Ishikawa (cell line): ENCODE data around the gene PROM1.

Experiments
- CREB1 ChIP-seq: IDR thresholded peaks from 2 replicates; pipeline ENCODE4 v1.6.1; 2012; ENCODE audit warnings: low read depth
- EGR1 ChIP-seq: IDR thresholded peaks from 2 replicates; pipeline ENCODE4 v1.6.1; 2012
- EP300 ChIP-seq: IDR thresholded peaks from 2 replicates; pipeline ENCODE4 v1.6.1; 2012; ENCODE audit warnings: borderline replicate concordance
- FOXM1 ChIP-seq: IDR thresholded peaks from 2 replicates; pipeline ENCODE4 v1.6.1; 2012; ENCODE audit warnings: low read depth, borderline replicate concordance
- RAD21 ChIP-seq: IDR thresholded peaks from 2 replicates; pipeline ENCODE4 v1.6.1; 2012; ENCODE audit warnings: low read depth
- TF ChIP-seq, protein P1 (sequence below): IDR thresholded peaks from 2 replicates; pipeline ENCODE4 v1.6.1; 2012; ENCODE audit warnings: low read depth, mild to moderate bottlenecking
- TF ChIP-seq, protein P2 (sequence below): IDR thresholded peaks from 2 replicates; pipeline ENCODE4 v1.6.1; 2012
- TF ChIP-seq, protein P3 (sequence below): IDR thresholded peaks from 2 replicates; pipeline ENCODE4 v1.6.1; 2012

DNA sequence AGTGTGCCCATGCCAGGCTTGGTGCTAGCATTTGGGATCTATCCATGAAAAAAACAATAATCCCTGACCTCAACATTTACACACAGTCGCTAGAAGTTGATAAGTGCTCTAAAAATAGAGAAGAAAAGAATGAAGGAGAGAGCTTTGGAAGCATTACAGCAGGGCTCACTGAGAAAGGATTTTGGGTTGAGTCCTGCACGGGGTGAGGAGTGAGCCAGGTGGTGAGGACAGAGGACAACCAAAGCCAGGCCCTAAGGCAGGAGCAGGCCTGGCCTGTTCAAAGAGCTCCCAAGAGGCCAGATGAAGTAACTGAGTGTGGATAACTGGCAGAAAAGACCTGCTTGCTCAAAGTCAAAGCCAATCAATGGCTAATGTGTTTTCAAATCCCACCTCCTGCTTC, 20.7 kb upstream of the PROM1 start:
- TF ChIP-seq EP300 = no peak
- TF ChIP-seq, protein P1, sequence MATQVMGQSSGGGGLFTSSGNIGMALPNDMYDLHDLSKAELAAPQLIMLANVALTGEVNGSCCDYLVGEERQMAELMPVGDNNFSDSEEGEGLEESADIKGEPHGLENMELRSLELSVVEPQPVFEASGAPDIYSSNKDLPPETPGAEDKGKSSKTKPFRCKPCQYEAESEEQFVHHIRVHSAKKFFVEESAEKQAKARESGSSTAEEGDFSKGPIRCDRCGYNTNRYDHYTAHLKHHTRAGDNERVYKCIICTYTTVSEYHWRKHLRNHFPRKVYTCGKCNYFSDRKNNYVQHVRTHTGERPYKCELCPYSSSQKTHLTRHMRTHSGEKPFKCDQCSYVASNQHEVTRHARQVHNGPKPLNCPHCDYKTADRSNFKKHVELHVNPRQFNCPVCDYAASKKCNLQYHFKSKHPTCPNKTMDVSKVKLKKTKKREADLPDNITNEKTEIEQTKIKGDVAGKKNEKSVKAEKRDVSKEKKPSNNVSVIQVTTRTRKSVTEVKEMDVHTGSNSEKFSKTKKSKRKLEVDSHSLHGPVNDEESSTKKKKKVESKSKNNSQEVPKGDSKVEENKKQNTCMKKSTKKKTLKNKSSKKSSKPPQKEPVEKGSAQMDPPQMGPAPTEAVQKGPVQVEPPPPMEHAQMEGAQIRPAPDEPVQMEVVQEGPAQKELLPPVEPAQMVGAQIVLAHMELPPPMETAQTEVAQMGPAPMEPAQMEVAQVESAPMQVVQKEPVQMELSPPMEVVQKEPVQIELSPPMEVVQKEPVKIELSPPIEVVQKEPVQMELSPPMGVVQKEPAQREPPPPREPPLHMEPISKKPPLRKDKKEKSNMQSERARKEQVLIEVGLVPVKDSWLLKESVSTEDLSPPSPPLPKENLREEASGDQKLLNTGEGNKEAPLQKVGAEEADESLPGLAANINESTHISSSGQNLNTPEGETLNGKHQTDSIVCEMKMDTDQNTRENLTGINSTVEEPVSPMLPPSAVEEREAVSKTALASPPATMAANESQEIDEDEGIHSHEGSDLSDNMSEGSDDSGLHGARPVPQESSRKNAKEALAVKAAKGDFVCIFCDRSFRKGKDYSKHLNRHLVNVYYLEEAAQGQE = no peak
- TF ChIP-seq FOXM1 = no peak
- TF ChIP-seq EGR1 = no peak
- TF ChIP-seq RAD21 = no peak
- TF ChIP-seq, protein P2, sequence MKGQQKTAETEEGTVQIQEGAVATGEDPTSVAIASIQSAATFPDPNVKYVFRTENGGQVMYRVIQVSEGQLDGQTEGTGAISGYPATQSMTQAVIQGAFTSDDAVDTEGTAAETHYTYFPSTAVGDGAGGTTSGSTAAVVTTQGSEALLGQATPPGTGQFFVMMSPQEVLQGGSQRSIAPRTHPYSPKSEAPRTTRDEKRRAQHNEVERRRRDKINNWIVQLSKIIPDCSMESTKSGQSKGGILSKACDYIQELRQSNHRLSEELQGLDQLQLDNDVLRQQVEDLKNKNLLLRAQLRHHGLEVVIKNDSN = no peak
- TF ChIP-seq, protein P3, sequence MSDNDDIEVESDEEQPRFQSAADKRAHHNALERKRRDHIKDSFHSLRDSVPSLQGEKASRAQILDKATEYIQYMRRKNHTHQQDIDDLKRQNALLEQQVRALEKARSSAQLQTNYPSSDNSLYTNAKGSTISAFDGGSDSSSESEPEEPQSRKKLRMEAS = no peak
- TF ChIP-seq CREB1 = no peak
